GM21381 (cell line): Measurements from ENCODE around the gene PCGF6.
A peak's percentile ranks its signal among the peaks of the same experiment; 100 is the strongest.
"Not testable (repeated sequence)": the region's sequence is repeated elsewhere in the genome, so short reads cannot be mapped to it uniquely, and the experiment has no call there.

ENCODE experiments used
- ATAC-seq: cut with Tn5 transposase; IDR thresholded peaks from one replicate; pipeline ENCODE4 v1.9.1; 2021; ENCODE audit warnings: mild to moderate bottlenecking, moderate library complexity; ENCODE audit not compliant: unreplicated experiment

The PCGF6 gene

GRCh38 chr10:103350517-103351260, at the start of gene PCGF6:
PCGF6 (minus strand) TSS chr10:103351140; CDS start chr10:103351066, 74 bp downstream.
- peak; percentile 81 for ATAC-seq

GRCh38 chr10:103397191-103397825, 46.4 kb upstream of the PCGF6 start:
- no peak for ATAC-seq

GRCh38 chr10:103396789-103397087, 45.8 kb upstream of the PCGF6 start:
- ATAC-seq = no peak

- peak; percentile 98 for ATAC-seq
These were observed 45.3 kb upstream of the PCGF6 start, which contains the start of the genes ATP5MK and PDCD11 for GRCh38 chr10:103396067-103396788. ATP5MK (minus strand) TSS chr10:103396475; CDS start chr10:103392457, 4,018 bp downstream. PDCD11 (plus strand) TSS chr10:103396626; CDS start chr10:103398427, 1,801 bp downstream.

GRCh38 chr10:103395754-103396066, 44.8 kb upstream of the PCGF6 start:
- ATAC-seq = no peak

GRCh38 chr10:103394180-103394579, 43.2 kb upstream of the PCGF6 start:
- ATAC-seq = no peak

GRCh38 chr10:103382769-103383168, 31.8 kb upstream of the PCGF6 start:
- ATAC-seq = no peak

- ATAC-seq = no peak
These were observed 23.3 kb upstream of the PCGF6 start for GRCh38 chr10:103374263-103374662.

GRCh38 chr10:103373544-103373943, 22.6 kb upstream of the PCGF6 start:
- no peak for ATAC-seq

- ATAC-seq = peak; percentile 54
These were observed 17.0 kb upstream of the PCGF6 start, which contains the start of gene TAF5 for GRCh38 chr10:103367782-103368518. TAF5 (plus strand) TSS chr10:103367976; CDS start chr10:103367990, 14 bp downstream.

GRCh38 chr10:103367379-103367781, 16.4 kb upstream of the PCGF6 start:
- ATAC-seq = no peak

- ATAC-seq = not testable (repeated sequence)
These were observed 9.9 kb upstream of the PCGF6 start for GRCh38 chr10:103360791-103361190.

- not testable (repeated sequence) for ATAC-seq
These were observed 8.6 kb upstream of the PCGF6 start for GRCh38 chr10:103359493-103359892.

- no peak for ATAC-seq
These were observed 5.1 kb upstream of the PCGF6 start for GRCh38 chr10:103355906-103356599.

GRCh38 chr10:103354567-103354966, 3.6 kb upstream of the PCGF6 start:
- ATAC-seq = not testable (repeated sequence)

GRCh38 chr10:103353281-103353680, 2.3 kb upstream of the PCGF6 start:
- no peak for ATAC-seq

GRCh38 chr10:103350175-103350516, 794 bp downstream of the PCGF6 start:
- no peak for ATAC-seq

- no peak for ATAC-seq
These were observed 14.6 kb downstream of the PCGF6 start for GRCh38 chr10:103336370-103336769.

- no peak for ATAC-seq
These were observed 16.4 kb downstream of the PCGF6 start for GRCh38 chr10:103334567-103334966.

- no peak for ATAC-seq
These were observed 16.9 kb downstream of the PCGF6 start for GRCh38 chr10:103333934-103334520.
